Transverse colon (tissue), 4 donors: ENCODE measurements around the gene FRRS1. TPM values are rescaled to one million over a fixed set of nuclear protein-coding genes. Genes with fewer than 3 reads are reported as not detected.

ENCODE experiments used
- DNase-seq: peaks from one replicate; pipeline ENCODE4 v3.0.0-alpha.2; 2019
- H3K27ac ChIP-seq, 4 donors: fragments of 200-600 bp; sonication (generic); 2 replicates each; pipeline ENCODE4 v1.5.1; 2016 to 2018; ENCODE audit warnings: inconsistent platforms in 4 of 4
- H3K27me3 ChIP-seq: fragments of 200-600 bp; sonication (generic); 2 replicates; pipeline ENCODE4 v1.5.1; 2017; ENCODE audit warnings: inconsistent platforms
- H3K36me3 ChIP-seq, 4 donors: fragments of 200-600 bp; sonication (generic); 2 replicates each; pipeline ENCODE4 v1.5.1; 2017 to 2019; ENCODE audit warnings: inconsistent platforms in 4 of 4
- H3K4me1 ChIP-seq, 4 donors: fragments of 200-600 bp; sonication (generic); 2 replicates each; pipeline ENCODE4 v1.5.1; 2017 to 2020; ENCODE audit warnings: inconsistent platforms in 4 of 4
- H3K4me3 ChIP-seq, 4 donors: fragments of 200-600 bp; sonication (generic); 1 replicate in 1 of 4; 2 replicates in 3 of 4; pipeline versions ENCODE4 v1.5.1 to v1.6.1; 2017 to 2019; ENCODE audit warnings: inconsistent platforms in 4 of 4
- H3K9me3 ChIP-seq, 2 donors: fragments of 200-600 bp; sonication (generic); 2 replicates each; pipeline ENCODE4 v1.5.1; 2017 to 2019; ENCODE audit warnings: inconsistent platforms in 2 of 2
- CTCF ChIP-seq, 5 experiments: fragments of 200-600 bp in 3 of 5; fragments of 450-650 bp in 2 of 5; sonication (generic) in 3 of 5; IDR thresholded peaks; 1 replicate in 2 of 5; 2 replicates in 3 of 5; pipeline ENCODE4 v1.5.1; 2016 to 2017; ENCODE audit warnings: antibody characterized with exemption in 5 of 5, inconsistent platforms in 3 of 5, mild to moderate bottlenecking in 2 of 5, moderate library complexity in 1 of 5
- EP300 ChIP-seq: sonication (generic); formaldehyde crosslinking; IDR thresholded peaks from one replicate; pipeline ENCODE4 v1.6.1; 2017; ENCODE audit warnings: antibody characterized with exemption, low read depth
- POLR2A ChIP-seq: fragments of 450-650 bp; IDR thresholded peaks from one replicate; pipeline ENCODE4 v1.6.1; 2016; ENCODE audit warnings: antibody characterized with exemption, mild to moderate bottlenecking, moderate library complexity
- POLR2AphosphoS5 ChIP-seq, 3 donors: sonication (generic); formaldehyde crosslinking; IDR thresholded peaks; one replicate each; pipeline ENCODE4 v1.6.1; 2016; ENCODE audit warnings: antibody characterized with exemption in 3 of 3
- WGBS, 2 donors: methylation state at CpG; one replicate each; pipeline ENCODE4 v1.1.5; 2018; ENCODE audit warnings: low coverage in 1 of 2; 5-methylcytosine and 5-hydroxymethylcytosine counted together
- in situ Hi-C, 4 donors: fragments of 200-750 bp; cut with MboI; loops; one replicate each; pipeline versions ENCODE4 v1.15.0 to v1.15.1; 2017; ENCODE audit warnings: low sequenced_read_pairs in 3 of 4, low pct_ligation_motif_present in 1 of 4, low pct_unique_long_range_greater_than_20kb in 1 of 4
- intact Hi-C: fragments of 100-400 bp; cut with DNase I; formaldehyde crosslinking; loops from one replicate; pipeline ENCODE4 v1.15.1; 2023; ENCODE audit warnings: low total_unique reads
- total RNA-seq, 4 donors: library from RNA; depleted of rRNA; stranded (reverse); fragments of >200 nt; gene quantifications; one replicate each; pipeline ENCODE4 v1.1.0, GENCODE V29; 2016

The FRRS1 gene
- total RNA-seq, 4 donors from 2014 or later = 3.0 to 32.4 (median 18.9) TPM

- Histone ChIP-seq H3K4me1 (no peaks in the 10 kb centered on the region), H3K27ac (no peak overlapping the region), H3K9me3 (no peaks in the 10 kb centered on the region), H3K27me3 (no peaks in the 10 kb centered on the region), H3K4me3 (no peak overlapping the region), H3K36me3 (no peaks in the 10 kb centered on the region)
- DNase-seq = no peak
- in situ Hi-C loops = no loop called here
- intact Hi-C loops = no loop called here
- TF ChIP-seq POLR2A = no peak
- no peak for TF ChIP-seq CTCF (IDR thresholded peaks at IDR 0.05)
- no peak for TF ChIP-seq EP300
- no peak for TF ChIP-seq POLR2AphosphoS5 (IDR thresholded peaks at IDR 0.05)
- 70 to 79% methylated on average over 6 of the region's 6 CpGs for WGBS, 2 donors
Observed at GRCh38 chr1:99672530-99673213, 93.8 kb downstream of the FRRS1 start.

- whole genome bisulfite sequencing, 2 donors = 68 to 80% methylated on average over 3 to 4 of the region's 4 CpGs
- Histone ChIP-seq H3K36me3 (no peaks in the 10 kb centered on the region), H3K9me3 (no peaks in the 10 kb centered on the region), H3K27ac (no peak overlapping the region), H3K4me1 (no peaks in the 10 kb centered on the region), H3K27me3 (no peaks in the 10 kb centered on the region), H3K4me3 (no peak overlapping the region)
- TF ChIP-seq CTCF (IDR thresholded peaks at IDR 0.05) = no peak
- no peak for TF ChIP-seq POLR2AphosphoS5 (IDR thresholded peaks at IDR 0.05)
- no peak for TF ChIP-seq POLR2A
- TF ChIP-seq EP300 = no peak
- in situ Hi-C loops = no loop called here
- intact Hi-C loops = no loop called here
- no peak for DNase-seq
Observed at GRCh38 chr1:99672038-99672437, 94.4 kb downstream of the FRRS1 start.

GRCh38 chr1:99670583-99670982 is 95.9 kb downstream of the FRRS1 start:
- no peaks in the 10 kb centered on the region for H3K9me3 ChIP-seq
- in situ Hi-C loops = no loop called here
- no peak overlapping the region for H3K4me3 ChIP-seq
- TF ChIP-seq POLR2AphosphoS5 (IDR thresholded peaks at IDR 0.05) (no peak), EP300 (no peak), POLR2A (no peak), CTCF (IDR thresholded peaks at IDR 0.05) (no peak)
- 50 to 62% methylated on average over 1 of the region's 1 CpG for WGBS, 2 donors
- intact Hi-C loops = no loop called here
- no peak overlapping the region for H3K27ac ChIP-seq
- H3K4me1 ChIP-seq = no peaks in the 10 kb centered on the region
- no peaks in the 10 kb centered on the region for H3K36me3 ChIP-seq
- no peak for DNase-seq
- no peaks in the 10 kb centered on the region for H3K27me3 ChIP-seq

- intact Hi-C loops = no loop called here
- no peaks in the 10 kb centered on the region for H3K36me3 ChIP-seq
- no peak for DNase-seq
- no peak overlapping the region for H3K27ac ChIP-seq
- in situ Hi-C loops = no loop called here
- H3K9me3 ChIP-seq = no peaks in the 10 kb centered on the region
- 60 to 80% methylated on average over 2 of the region's 2 CpGs for WGBS, 2 donors
- H3K4me3 ChIP-seq = no peak overlapping the region
- H3K27me3 ChIP-seq = no peaks in the 10 kb centered on the region
- TF ChIP-seq CTCF (IDR thresholded peaks at IDR 0.05) = no peak
- no peak for TF ChIP-seq POLR2AphosphoS5 (IDR thresholded peaks at IDR 0.05)
- no peak for TF ChIP-seq EP300
- TF ChIP-seq POLR2A = no peak
- H3K4me1 ChIP-seq = no peaks in the 10 kb centered on the region
Observed at GRCh38 chr1:99669821-99670220, 96.6 kb downstream of the FRRS1 start.
